PC-3 (cell line): ENCODE data around the gene SNCAIP.

Source experiments
- EZH2phosphoT487 ChIP-seq: fragments of 300-600 bp; sonication (generic); IDR thresholded peaks from 2 replicates; pipeline ENCODE4 v1.6.1; 2018; ENCODE audit warnings: mild to moderate bottlenecking, antibody characterized with exemption, low read length, borderline replicate concordance
- TF ChIP-seq, protein P1 (sequence below): fragments of 300-600 bp; sonication (generic); conservative IDR thresholded peaks from 2 replicates; pipeline ENCODE4 v1.5.1; 2017; ENCODE audit warnings: antibody characterized with exemption, low read depth, mild to moderate bottlenecking, low read length

DNA sequence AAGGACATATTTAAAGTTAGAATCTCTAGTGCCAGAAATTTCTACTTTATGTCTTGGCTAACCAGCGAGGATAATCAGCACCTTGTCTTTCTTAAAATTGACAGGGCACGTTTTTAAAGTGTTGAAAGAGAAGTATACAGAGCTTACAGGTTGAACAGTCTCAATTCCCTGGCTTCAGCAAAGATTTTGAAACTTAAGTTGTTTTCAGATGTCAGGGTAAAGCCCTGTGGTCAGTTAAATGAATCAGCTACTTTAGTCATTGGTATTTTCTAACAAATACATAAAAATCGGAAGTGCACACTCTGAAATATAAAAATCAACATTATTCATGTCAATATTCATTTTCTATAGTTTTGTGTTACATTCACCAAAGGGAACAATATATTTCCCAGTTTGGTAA is 29.1 kb downstream of the SNCAIP start:
- TF ChIP-seq, protein P1, sequence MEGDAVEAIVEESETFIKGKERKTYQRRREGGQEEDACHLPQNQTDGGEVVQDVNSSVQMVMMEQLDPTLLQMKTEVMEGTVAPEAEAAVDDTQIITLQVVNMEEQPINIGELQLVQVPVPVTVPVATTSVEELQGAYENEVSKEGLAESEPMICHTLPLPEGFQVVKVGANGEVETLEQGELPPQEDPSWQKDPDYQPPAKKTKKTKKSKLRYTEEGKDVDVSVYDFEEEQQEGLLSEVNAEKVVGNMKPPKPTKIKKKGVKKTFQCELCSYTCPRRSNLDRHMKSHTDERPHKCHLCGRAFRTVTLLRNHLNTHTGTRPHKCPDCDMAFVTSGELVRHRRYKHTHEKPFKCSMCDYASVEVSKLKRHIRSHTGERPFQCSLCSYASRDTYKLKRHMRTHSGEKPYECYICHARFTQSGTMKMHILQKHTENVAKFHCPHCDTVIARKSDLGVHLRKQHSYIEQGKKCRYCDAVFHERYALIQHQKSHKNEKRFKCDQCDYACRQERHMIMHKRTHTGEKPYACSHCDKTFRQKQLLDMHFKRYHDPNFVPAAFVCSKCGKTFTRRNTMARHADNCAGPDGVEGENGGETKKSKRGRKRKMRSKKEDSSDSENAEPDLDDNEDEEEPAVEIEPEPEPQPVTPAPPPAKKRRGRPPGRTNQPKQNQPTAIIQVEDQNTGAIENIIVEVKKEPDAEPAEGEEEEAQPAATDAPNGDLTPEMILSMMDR: no peak
- TF ChIP-seq EZH2phosphoT487: no peak
